C4-2B (cell line): Measurements from ENCODE around the gene PACSIN2.

Experiments
- H3K27ac ChIP-seq: fragments of 450-650 bp; 2 replicates; pipeline ENCODE4 v1.5.1; 2017
- CTCF ChIP-seq: fragments of 450-650 bp; conservative IDR thresholded peaks from 2 replicates; pipeline ENCODE4 v1.5.1; 2017; ENCODE audit warnings: mild to moderate bottlenecking
- ZFX ChIP-seq: fragments of 450-650 bp; IDR thresholded peaks from 2 replicates; pipeline ENCODE4 v1.6.1; 2017

The PACSIN2 gene

GRCh38 chr22:42885446-42885845, 129.5 kb downstream of the PACSIN2 start:
- no peak overlapping the region for H3K27ac ChIP-seq
- TF ChIP-seq ZFX (no peak), CTCF (no peak)

GRCh38 chr22:42884616-42885375, 130.2 kb downstream of the PACSIN2 start:
- TF ChIP-seq ZFX (no peak), CTCF (no peak)
- H3K27ac ChIP-seq = no peak overlapping the region

- no peak overlapping the region for H3K27ac ChIP-seq
- TF ChIP-seq CTCF (no peak), ZFX (no peak)
Measured at GRCh38 chr22:42883970-42884369, 131.0 kb downstream of the PACSIN2 start.

GRCh38 chr22:42883121-42883520, 131.8 kb downstream of the PACSIN2 start:
- H3K27ac ChIP-seq = no peak overlapping the region
- TF ChIP-seq CTCF (no peak), ZFX (no peak)

- TF ChIP-seq ZFX (no peak), CTCF (no peak)
Measured at GRCh38 chr22:42881982-42882656, 132.8 kb downstream of the PACSIN2 start.

GRCh38 chr22:42881298-42881697, 133.7 kb downstream of the PACSIN2 start:
- TF ChIP-seq CTCF (no peak), ZFX (no peak)
- no peak overlapping the region for H3K27ac ChIP-seq

More at GRCh38 chr22:42881982-42882656, 132.8 kb downstream of the PACSIN2 start:
- no peak overlapping the region for H3K27ac ChIP-seq

GRCh38 chr22:42880815-42881214, 134.1 kb downstream of the PACSIN2 start:
- no peak overlapping the region for H3K27ac ChIP-seq
- TF ChIP-seq ZFX = no peak
- TF ChIP-seq CTCF = no peak
